HG02970 (cell line): Measurements from ENCODE around the gene KASH5.
A peak's percentile ranks its signal among the peaks of the same experiment; 100 is the strongest.
"Not testable (repeated sequence)": the region's sequence is repeated elsewhere in the genome, so short reads cannot be mapped to it uniquely, and the experiment has no call there.

Source experiments
- ATAC-seq: cut with Tn5 transposase; IDR thresholded peaks from one replicate; pipeline ENCODE4 v1.9.1; 2021; ENCODE audit warnings: mild to moderate bottlenecking, moderate library complexity, moderate number of reproducible peaks; ENCODE audit not compliant: unreplicated experiment, low FRiP score

The KASH5 gene

DNA sequence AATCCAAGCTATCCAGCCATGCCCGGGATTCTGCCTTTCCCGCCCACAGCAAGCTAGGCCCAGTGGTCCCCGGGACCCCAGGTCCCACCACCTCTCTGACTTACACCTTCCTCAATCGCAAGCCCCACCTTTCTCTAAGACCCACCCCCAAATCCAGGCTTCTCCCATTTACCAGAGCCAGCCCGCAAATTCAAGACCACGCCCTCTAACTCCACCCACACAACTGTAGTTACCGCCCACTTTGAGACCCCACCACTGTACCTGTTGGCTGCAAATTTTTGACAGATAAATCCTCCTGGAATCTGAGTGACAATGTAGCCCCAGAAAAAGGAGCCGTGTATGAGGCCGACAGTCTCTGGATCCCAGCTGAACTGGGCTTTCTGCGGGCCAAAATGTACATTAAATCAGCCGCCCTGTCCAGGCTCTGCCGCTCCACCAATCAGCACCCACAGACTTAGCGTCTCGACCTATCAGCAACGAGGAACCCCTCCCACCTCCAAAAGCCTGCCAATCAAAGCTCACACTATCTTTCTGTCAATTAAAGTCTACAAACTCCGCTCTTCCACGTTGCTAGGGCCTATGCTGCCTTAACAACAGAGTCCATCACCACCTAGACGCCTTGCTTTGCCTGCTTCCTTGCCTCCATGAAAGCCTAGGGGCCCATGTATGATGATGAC lies 47.0 kb downstream of the KASH5 start:
- no peak for ATAC-seq

DNA sequence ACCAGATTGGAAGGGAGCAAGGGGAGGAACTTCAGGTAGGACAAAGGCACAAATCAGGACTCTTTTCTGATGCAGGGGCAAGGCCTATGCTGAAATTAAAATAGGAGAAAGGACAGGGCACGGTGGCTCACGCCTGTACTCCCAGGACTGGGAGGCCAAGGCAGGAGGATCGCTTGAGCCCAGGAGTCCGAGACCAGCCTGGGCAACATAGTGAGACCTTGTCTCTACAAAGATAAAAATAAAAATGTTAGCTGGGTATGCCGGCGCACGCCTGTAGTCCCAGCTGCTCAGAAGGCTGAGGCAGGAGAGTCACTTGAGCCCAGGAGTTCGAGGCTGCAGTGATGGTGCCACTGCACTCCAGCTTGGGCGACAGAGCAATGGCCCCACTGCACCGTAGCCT lies 47.6 kb downstream of the KASH5 start:
- no peak for ATAC-seq

DNA sequence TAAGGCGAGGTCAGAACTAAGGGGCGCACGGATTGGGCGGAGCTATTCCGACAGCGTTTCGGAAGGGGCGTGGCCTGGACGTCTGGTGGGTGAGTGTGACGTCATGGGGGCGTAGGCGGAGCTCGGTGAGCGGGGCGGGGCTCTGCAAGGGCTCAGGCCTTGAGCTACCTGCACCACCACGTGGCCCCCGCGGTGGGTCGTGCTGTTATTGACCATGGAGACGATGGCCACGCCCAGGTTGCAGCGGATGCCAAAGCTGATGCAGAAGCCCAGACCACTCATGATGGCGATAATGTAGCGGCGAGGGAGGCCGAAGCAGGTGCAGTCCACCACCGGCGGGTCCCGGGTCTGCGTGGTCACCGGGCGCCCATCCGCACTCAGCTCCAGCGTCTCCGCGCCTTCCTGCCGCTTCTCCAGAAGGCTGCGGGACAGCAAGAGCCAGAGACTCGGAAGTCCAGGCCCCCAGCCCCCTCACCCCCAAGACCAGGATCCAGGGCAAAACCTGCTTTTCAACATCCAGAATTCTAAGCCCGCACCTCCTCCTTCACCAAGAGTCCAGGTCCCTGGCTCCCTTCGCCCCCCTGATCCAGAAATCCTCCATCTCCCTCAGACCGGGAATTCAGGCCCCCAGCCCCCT lies 48.5 kb downstream of the KASH5 start:
- ATAC-seq = no peak

DNA sequence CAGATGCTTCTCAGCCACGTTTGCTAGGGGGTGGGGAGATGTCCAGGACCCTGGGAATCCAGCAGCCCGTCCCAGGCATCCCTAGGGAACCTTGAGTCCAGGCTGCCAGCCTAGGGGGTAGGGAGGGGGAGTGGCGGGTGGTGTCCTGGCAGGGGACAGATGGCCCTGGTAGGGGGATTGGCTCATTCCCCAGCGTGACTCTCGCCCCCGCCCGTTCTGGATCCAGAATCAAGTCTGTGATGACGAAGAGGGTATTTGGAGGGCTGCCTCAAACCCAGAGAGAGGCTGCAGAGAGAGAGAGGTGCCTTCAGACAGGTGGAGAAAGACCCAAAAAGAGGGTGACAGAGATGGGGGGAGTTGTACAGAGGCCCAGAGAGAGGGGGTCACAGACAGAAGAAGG lies 49.2 kb downstream of the KASH5 start:
- no peak for ATAC-seq

DNA sequence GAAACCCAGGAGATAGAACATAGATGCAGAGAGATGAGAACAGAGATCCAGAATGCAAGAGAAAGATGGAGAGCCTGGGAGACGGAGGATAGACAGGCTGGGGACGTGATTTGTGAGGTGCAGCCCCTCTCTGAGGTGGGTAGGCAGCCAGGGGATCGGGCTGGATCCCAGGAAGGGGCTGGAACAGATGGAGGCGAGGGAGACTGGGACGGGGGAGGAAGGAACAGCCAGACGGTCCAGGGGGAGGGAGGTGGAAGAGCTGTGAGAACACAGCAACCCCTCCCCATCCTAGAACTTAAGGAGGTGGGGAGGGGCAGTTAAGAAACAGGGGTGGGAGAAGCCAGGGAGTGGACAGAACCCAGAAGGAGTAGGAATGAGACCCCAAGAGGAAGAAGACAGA lies 50.2 kb downstream of the KASH5 start:
- no peak for ATAC-seq

DNA sequence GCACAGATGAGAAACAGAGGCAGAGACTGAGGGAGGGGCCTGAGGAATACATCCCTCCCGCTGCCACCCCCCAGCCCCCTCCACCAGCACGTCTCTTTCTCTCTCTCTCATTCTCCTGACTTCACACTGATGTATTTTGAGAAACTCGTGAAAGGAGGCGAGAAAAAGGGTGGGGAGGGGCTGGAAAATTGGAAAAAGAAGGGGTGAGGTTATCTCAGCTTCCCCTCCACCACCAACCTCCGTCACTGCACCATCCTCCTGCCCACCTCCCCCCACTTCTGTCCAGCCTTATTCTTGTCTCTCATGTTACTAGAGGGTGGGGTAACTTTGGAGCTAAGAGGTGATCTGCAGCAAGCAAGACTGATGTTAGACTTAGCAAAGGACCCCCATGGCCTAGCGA lies 51.8 kb downstream of the KASH5 start:
- ATAC-seq = no peak

DNA sequence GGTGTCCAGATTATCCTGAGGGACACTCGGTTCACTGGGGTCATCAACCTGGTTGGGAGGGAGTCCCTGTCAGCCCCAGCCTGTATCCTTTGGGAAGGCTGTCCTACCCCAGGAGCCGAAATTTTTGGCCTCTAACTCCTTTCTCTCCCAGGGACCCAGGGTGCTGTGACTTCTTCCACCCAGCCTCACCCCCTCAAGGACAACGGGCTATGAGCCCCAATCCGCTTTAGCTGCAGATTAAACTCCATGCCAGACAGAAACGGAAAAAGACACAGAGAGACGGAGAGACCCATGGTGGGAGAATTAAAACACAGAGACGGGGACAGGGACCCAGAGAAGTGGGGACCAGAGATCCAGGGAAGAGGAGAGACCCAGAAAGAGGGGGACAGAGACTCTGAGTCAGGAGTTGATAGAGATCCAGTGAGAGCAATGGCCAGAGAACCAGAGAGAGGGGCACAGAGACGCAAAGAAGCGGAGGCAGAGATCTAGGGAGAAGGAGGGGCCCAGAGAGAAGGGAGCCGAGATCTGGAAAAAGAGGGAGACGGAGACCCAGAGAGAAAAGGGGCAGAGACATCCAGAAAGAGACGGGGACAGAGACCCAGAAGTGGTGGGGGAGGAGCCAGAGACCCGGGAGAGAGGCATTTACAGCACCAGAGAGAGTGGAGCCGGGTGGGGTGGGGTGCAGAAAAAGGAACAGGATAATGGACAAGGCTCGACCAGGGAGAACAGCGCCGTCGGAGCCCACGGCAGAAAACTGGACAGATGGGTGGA lies 52.6 kb downstream of the KASH5 start:
- no peak for ATAC-seq

DNA sequence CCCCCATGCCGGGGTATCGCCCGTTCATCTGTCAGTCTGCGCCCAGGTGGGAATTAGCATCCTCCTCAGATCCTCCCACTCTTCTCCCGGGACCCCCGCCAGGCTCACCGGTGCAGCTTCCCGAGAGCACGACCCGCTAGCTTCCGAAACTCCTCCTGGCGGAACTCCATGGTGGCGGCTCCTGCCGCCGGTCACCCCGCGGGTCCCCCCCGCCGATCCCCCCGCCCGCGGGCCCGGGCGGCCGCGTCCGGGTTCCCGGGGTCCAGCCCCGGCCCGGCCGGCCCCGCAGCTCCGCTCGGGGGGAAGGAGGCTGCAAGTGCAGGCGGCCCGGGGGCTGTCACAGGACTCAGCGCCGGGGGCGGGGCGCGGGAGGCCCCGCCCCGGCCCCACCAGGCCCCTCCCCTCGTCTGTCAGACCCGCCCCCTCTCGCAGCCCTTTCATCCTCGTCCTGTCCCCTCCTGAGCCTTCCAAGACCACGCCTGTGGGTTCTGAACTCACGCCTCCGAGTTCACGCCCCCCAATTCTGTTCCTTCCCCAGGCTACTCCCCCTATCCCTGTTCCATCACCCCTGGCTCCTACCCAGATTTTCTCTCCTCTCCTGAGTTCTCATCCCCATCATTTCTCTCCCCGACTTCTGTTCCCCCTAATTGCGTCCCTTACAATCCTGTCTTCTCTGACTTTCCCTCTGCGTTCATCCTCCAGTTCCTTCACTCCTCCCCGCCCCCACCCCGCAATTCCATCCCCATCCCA lies 53.3 kb downstream of the KASH5 start, which contains the start of gene SLC17A7:
Gene SLC17A7, minus strand, starts transcription at position 318 of the 750 bp plus-strand sequence. Its CDS starts 148 bp downstream, at position 170.
- no peak for ATAC-seq

DNA sequence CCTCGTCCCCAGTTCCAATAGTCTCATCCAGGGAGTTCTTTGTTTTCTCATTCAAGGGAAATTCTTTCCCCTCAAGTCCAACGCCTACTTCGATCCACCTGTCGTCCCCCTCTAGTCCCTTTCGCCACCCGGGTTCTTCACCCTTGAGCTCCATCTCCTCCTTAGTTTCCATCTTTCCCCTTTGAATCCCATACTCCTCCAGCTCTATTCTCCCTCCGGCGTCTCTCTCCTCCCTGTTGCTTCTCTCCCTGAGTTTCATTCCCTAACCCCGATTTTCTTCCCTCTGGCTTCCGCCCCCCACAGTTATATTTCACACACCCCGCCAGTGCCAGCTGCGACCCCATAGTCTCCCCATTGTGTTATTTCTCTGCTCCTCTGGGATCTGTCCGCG lies 53.9 kb downstream of the KASH5 start:
- ATAC-seq = no peak

DNA sequence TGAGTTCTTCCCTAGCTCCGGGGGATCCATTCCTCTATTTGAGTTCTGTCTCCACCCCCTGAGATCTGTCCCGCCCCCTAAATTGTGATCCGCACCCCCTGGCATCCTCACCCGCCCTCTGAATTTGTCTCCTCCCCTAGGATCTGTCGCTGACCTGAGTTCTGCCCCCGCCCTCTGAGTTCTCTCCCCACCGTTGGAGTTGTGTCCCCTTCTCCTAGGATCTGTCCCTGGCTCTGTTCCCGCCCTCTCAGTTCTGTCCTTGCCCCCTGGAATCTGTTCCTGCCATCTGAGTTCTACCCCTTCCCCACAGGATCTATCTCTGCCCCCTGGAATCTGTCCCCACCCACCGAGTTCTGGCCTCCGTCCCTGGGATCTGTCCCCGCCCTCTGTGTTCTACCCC lies 54.3 kb downstream of the KASH5 start:
- ATAC-seq = no peak

DNA sequence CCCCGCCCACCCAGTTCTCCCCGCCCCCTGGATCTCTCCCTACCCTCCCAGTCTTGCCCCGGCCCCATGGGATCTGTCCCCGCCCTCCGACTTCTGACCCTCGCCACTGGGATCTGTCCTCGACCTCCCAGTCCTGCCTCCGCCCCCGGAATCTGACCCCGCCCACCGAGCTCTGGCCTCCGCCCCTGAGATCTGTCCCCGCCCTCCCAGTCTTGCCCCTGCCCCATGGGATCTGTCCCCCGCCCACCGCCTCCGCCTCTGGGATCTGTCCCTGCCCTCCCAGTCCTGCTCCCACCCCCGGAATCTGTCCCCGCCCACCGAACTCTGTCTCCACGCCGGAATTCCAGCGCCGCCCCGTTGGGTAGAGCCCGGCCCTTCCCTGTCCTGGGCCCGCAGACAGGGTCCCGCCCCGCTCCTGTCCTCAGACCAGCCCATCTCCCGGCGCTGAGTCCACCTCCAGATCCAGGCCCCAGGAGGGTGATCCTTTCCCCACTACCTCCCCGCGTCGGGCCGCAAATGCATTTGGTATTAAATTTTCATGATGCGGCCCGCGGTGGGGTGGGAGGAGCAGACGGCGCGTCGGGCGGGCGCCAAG lies 54.8 kb downstream of the KASH5 start:
- ATAC-seq = peak; percentile 9

DNA sequence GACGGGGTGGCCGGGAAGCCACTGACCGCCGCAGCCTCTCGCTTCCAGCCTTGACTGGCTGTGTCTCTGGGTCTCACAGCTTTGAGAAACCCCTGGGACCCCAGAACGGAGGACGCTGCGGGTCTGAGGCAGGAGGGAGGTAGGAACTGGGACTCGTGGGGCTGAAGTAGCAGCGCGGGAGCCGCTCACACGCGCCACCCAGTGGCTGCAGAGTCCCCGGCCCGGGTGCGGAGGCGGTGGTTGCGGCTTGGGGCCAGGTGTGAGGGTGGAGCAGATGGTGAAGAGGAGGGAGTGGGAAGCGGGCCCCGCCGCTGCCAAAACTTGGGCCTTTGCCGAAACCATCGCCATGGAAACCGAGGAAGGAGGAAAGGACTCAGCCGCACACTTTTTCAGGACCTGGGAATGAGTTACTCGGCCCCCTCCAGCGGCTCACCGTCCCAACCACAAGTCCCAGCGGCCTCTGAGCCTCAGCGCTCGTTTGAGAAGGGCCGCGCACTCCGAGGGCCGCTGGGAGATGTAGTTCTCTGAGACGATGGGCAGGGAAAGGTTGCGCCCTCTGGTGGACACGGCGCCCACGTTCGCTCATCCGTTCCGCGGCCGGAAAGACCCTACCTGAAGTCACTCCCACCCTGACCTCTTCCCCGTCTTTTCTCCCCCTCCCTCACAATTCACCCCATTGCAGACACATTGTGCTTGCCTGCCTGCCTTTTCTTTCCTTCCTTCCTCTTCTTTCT lies 55.5 kb downstream of the KASH5 start:
- ATAC-seq = peak; percentile 87

DNA sequence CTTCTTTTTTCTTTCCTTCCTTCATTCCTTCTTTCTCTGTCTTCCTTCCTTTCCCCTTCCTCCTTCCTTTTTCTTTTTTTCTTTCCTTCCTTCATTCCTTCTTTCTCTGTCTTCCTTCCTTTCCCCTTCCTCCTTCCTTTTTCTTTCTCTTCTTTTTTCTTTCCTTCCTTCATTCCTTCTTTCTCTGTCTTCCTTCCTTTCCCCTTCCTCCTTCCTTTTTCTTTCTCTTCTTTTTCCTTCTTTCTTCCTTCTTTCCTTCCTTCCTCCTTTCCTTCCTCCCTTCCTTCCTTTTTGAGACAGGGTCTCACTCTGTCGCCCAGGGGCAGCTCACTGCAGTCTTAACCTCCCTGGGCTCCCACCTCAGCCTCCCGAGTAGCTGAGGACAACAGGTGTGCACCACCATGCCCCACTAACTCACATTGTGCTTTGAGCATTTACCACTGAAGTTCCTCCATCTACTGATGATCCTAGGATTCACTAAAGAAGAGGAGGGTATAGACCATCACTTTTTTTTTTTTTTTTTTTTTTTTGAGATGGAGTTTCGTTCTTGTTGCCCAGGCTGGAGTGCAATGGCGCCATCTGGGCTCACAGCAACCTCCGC lies 56.2 kb downstream of the KASH5 start:
- ATAC-seq = not testable (repeated sequence)

DNA sequence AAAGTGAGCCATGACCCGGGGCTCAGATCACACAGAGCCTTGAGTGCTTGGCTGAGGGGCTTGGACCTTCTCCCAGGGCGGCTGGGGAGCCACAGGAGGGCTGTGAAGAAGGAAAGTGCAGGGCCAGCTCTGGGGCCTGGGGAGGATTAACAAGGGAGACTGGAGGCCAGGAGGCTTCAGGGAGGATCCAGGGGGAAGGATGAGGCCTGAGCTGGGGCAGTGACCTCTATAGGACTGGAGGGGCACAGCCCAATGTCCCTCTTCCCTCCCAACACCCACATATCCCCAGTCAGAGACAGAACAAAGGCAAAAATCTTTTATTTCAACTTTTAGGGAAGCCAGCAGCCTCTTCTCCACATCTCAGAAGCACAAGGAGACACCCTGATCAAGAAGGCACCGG lies 57.9 kb downstream of the KASH5 start:
- no peak for ATAC-seq

DNA sequence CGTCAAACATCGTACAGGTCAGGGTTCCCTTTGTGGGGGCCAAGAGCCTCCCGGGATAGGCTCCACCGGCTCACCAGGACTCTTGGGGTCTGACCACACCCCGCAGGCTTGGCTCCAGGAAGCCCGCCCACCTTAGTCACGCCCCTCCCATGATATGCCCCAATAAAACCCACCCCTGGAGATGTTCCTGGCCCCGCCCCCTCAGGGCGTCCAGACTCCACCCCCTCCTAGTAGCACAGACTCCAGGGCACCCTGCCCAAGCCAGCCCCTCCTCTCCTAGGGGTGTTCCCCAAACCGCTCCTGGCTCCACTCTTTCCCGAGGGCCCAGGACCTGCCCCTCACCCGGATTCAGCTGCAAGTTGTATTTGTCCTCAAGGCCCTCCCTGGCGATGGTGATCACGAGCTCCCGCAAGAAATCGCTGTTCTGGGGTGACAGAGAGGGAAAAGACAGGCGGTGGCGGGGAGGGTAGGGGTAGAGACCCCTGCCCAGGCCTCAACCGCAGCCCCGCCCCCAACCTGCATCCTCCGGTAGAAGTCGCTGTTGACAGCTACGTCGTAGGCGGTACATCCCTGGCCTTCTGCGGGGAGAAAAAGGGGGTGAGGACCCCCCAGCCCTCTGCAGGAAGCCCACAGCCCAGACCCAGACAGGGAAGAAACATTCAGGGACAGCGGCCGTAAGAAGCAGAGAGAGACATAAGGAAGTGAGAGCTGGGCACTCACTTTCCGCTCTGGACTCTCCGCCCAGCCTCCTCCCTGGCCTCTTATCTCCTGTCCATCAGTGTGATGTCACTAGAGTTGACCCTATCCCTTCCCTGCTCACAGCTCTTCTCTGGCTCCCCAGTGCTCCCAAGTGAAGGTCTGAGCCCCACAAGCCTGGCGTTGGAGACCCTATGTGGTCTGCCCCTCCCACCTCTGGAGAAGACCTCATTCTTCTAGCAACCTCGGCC lies 59.7 kb downstream of the KASH5 start:
- ATAC-seq = no peak

DNA sequence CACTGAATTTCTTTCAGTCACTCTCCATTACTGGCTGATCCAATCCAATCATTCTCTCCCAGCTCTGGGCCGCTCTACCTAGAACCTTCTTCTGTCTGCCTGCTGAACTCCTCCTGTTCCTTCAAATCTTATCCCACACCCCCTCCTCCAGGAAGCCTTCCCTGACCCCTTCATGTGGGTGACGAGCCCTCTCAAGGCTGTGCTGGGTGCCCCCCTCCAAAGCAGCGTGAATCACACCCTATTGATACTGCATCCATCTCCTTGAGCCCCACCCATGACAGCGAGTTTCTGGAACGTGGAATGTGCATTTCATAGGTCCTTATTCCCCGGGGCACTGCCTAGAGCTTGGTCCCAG lies 60.4 kb downstream of the KASH5 start:
- no peak for ATAC-seq

DNA sequence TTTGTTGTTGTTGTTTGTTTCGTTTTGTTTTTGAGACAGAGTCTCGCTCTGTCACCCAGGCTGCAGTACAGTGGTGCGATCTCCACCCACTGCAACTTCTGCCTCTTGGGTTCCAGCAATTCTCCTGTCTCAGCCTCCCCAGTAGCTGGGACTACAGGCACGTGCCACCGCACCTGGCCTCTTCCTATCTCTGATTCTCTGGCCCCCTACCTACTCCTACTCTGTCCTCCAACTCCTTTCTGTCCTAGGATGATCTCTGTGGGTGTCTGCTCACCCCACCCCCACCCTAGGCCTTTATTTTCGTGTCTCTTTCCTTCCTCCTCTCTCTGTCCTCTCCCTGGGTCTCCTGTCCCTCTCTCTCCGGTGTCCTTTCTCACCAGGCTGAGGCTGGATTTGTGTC lies 62.4 kb downstream of the KASH5 start:
- no peak for ATAC-seq

DNA sequence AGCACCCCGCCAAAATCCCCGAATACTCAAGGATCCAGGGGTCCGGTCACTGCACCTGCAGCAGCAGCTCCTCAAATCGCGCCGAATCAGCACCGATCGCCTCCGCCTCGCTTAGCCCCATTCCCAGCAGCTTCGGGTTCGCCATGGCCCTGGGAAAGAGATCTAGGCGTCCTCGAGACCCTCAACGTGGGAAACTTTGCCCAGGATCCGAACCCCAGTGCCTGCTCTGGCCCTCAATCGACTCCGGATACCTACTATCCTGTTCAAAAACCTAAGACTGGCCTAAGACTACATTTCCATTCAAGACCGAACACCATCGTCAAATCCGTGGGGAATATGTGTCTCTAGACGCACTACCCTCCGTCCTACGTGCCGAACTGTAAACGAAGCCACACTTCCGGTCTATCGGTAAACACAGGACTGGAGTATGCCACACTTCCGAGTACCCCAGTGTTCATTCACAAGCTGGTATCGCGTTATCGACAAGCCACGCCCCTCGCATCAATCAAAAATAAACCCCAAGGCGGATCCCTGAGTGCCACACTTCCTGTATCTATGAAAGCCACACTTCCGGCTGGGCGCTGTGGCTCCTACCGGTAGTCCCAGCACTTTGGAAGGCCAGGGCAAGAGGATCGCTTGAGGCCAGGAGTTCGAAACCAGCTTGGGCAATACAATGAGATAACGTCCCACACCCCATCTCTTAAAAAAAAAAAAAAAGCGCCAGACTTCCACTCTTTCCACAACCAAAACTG lies 63.6 kb downstream of the KASH5 start, which contains the start of gene PIH1D1:
Gene PIH1D1, minus strand, starts transcription at position 385 of the 752 bp plus-strand sequence. Its CDS starts 240 bp downstream, at position 145.
- ATAC-seq = peak; percentile 57
